Measurements from ENCODE around the gene LRRC37A3.
A peak's percentile ranks its signal among the peaks of the same experiment; 100 is the strongest.
"Not testable (repeated sequence)": the region's sequence is repeated elsewhere in the genome, so short reads cannot be mapped to it uniquely, and the experiment has no call there.

DNA sequence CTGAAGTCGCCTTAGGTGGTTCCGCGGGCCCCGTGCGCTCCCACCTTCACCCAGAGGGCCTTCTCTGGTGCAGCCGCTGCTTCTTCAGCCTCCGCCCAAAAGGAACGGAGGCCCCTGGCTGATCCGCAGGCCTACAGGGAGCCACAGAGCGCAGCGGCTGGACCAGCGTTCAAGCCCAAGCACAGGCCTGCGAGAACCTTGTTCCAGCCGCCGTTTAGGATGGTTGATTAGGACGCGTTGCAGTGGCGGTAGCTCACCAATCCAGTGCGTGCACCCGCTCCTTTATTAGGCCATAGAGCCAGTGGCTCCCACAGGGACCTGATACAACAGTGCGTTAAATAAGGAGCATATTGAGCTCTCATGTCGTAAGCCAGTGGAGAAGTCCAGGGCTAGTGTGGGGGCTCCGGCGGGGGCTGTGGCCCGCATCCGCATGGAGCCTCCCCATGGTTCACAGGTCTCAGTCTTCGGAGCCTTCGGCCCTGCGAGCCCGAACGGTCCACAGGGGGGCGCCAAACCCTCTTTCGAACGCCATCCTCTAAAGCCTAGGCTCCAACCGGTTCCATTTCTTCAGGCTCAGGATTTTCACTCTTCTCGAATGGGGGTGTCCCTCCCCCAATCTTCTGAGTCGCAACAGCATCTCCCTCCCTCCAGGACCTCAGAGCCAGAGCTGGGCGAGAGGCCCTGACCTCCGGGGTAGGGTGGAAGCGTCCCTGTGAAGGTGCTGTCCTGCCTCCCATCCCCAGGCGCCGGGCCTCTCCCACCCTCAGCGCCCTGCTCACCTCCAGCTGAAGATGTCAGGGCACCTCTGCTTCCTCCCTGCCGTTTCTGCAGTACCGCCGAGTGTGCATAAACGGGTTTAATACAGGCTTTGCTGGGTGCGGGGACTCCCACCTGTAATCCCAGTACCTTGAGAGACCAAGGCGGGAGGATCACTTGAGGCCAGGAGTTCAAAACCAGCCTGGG, 71.5 kb downstream of the LRRC37A3 start:
- not testable (repeated sequence) for TF ChIP-seq EZH2, EZH2phosphoT487 (IDR thresholded peaks at IDR 0.05)
- TF ChIP-seq, protein P1, sequence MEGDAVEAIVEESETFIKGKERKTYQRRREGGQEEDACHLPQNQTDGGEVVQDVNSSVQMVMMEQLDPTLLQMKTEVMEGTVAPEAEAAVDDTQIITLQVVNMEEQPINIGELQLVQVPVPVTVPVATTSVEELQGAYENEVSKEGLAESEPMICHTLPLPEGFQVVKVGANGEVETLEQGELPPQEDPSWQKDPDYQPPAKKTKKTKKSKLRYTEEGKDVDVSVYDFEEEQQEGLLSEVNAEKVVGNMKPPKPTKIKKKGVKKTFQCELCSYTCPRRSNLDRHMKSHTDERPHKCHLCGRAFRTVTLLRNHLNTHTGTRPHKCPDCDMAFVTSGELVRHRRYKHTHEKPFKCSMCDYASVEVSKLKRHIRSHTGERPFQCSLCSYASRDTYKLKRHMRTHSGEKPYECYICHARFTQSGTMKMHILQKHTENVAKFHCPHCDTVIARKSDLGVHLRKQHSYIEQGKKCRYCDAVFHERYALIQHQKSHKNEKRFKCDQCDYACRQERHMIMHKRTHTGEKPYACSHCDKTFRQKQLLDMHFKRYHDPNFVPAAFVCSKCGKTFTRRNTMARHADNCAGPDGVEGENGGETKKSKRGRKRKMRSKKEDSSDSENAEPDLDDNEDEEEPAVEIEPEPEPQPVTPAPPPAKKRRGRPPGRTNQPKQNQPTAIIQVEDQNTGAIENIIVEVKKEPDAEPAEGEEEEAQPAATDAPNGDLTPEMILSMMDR (IDR thresholded peaks at IDR 0.05) = peak; percentile 71
